22Rv1 (cell line): Measurements from ENCODE around the gene GJB2.

Source experiments
- CTCF ChIP-seq: fragments of 450-650 bp; IDR thresholded peaks from 2 replicates; pipeline ENCODE4 v1.5.1; 2017; ENCODE audit warnings: mild to moderate bottlenecking
- ZFX ChIP-seq: fragments of 450-650 bp; IDR thresholded peaks from 2 replicates; pipeline ENCODE4 v1.6.1; 2017; ENCODE audit warnings: antibody characterized with exemption, borderline replicate concordance

GRCh38 chr13:20142927-20143480 is 49.7 kb downstream of the GJB2 start:
- TF ChIP-seq CTCF (no peak), ZFX (no peak)
